Uterus (tissue), 2 donors: ENCODE data around the gene ZDBF2.

Experiments
- CTCF ChIP-seq, 4 experiments: fragments of 200-600 bp in 2 of 4; fragments of 450-650 bp in 2 of 4; sonication (generic) in 2 of 4; IDR thresholded peaks; one replicate each; pipeline ENCODE4 v1.5.1; 2016 to 2019; ENCODE audit warnings: antibody characterized with exemption in 4 of 4, mild to moderate bottlenecking in 2 of 4, moderate library complexity in 1 of 4
- POLR2A ChIP-seq, 2 donors: fragments of 450-650 bp; IDR thresholded peaks; one replicate each; pipeline ENCODE4 v1.6.1; 2016; ENCODE audit warnings: antibody characterized with exemption in 2 of 2, mild to moderate bottlenecking in 1 of 2, moderate library complexity in 1 of 2

- TF ChIP-seq CTCF (IDR thresholded peaks at IDR 0.05) (no peak), POLR2A (IDR thresholded peaks at IDR 0.05) (no peak)
Observed at GRCh38 chr2:206245265-206245672, 29.2 kb upstream of the ZDBF2 start.
